Endothelial cell of umbilical vein (primary cell): ENCODE data around the gene ITIH5. TPM values are rescaled to one million over a fixed set of nuclear protein-coding genes. Genes with fewer than 3 reads are reported as not detected.

Experiments
- BruUV-seq: library from RNA; stranded (reverse); fragments of 400-500 nt; replicated peaks from 2 replicates; lab custom pipeline; 2021; lab: Mats Ljungman, UMichigan
- CTCF ChIA-PET: fragments of 300-600, 350-600 bp; sonication (Branson Sonifier 250); formaldehyde crosslinking; loops from one replicate; lab custom pipeline; 2021; ENCODE audit warnings: antibody characterized with exemption, inconsistent platforms; lab: Charles Lee
- POLR2A ChIA-PET: fragments of 300-600, 350-600 bp; sonication (Branson Sonifier 250); formaldehyde crosslinking; loops from one replicate; lab custom pipeline; 2021; ENCODE audit warnings: antibody characterized with exemption, inconsistent platforms; lab: Charles Lee
- DNase-seq: peaks from one replicate; pipeline ENCODE4 v3.0.0-alpha.2; 2011; ENCODE audit warnings: low read depth, low spot score
- FAIRE-seq: peaks from 2 replicates; lab custom pipeline; 2011; peaks lifted over from hg19 to GRCh38; lab: Jason Lieb, UNC
- H2AFZ ChIP-seq: 2 replicates; pipeline ENCODE4 v1.6.0; 2012; ENCODE audit warnings: low read depth, low read length, control low read depth, inconsistent platforms
- H3K27ac ChIP-seq: 2 replicates; pipeline ENCODE4 v1.5.1; 2011; ENCODE audit warnings: low read depth, mild to moderate bottlenecking, control low read depth, low read length, moderate library complexity; ENCODE audit not compliant: insufficient read depth
- H3K27me3 ChIP-seq, 2 experiments: 2 replicates each; pipeline versions ENCODE4 v1.6.0 to v1.6.1; 2011; ENCODE audit warnings: low read length in 2 of 2, mixed read lengths in 1 of 2; ENCODE audit not compliant: control insufficient read depth in 2 of 2, insufficient read depth in 2 of 2
- H3K36me3 ChIP-seq, 2 experiments: 2 replicates in 1 of 2; 3 replicates in 1 of 2; pipeline ENCODE4 v1.5.1; 2011; ENCODE audit warnings: low read length in 2 of 2, mild to moderate bottlenecking in 1 of 2, moderate library complexity in 1 of 2; ENCODE audit not compliant: control insufficient read depth in 2 of 2, insufficient read depth in 2 of 2; ENCODE audit errors: extremely low read depth in 1 of 2
- H3K4me1 ChIP-seq: 3 replicates; pipeline ENCODE4 v1.5.1; 2011; ENCODE audit warnings: mild to moderate bottlenecking, low read length; ENCODE audit not compliant: control insufficient read depth, insufficient read depth; ENCODE audit errors: extremely low read depth
- H3K4me2 ChIP-seq: 2 replicates; pipeline ENCODE4 v1.6.1; 2011; ENCODE audit warnings: low read length, control low read depth, mixed read lengths; ENCODE audit not compliant: insufficient read depth
- H3K4me3 ChIP-seq, 3 experiments: fragments of 200-600 bp in 1 of 3; sonication (generic), shearing (Covaris generic) in 1 of 3; replicated peaks in 1 of 3; 2 replicates each; pipeline ENCODE4 v1.5.1; 2011 to 2016; ENCODE audit warnings: control low read depth in 3 of 3, low read length in 3 of 3, mild to moderate bottlenecking in 2 of 3, inconsistent platforms in 1 of 3, low read depth in 1 of 3, moderate library complexity in 1 of 3; ENCODE audit not compliant: insufficient read depth in 1 of 3
- H3K79me2 ChIP-seq: 2 replicates; pipeline ENCODE4 v1.6.0; 2012; ENCODE audit warnings: low read length, inconsistent platforms; ENCODE audit not compliant: control insufficient read depth, insufficient read depth
- H3K9ac ChIP-seq: replicated peaks from 2 replicates; pipeline ENCODE3; 2011; ENCODE audit warnings: low read length, control low read depth; ENCODE audit not compliant: insufficient read depth; ENCODE audit errors: extremely low read depth
- H3K9me1 ChIP-seq: replicated peaks from 3 replicates; pipeline ENCODE4 v1.6.0; 2011; ENCODE audit warnings: mild to moderate bottlenecking, low read length; ENCODE audit not compliant: control insufficient read depth, insufficient read depth; ENCODE audit errors: extremely low read depth
- H3K9me3 ChIP-seq: replicated peaks from 2 replicates; pipeline ENCODE4 v1.5.1; 2012; ENCODE audit warnings: low read length, inconsistent platforms; ENCODE audit not compliant: control insufficient read depth, insufficient read depth
- H4K20me1 ChIP-seq: replicated peaks from 2 replicates; pipeline ENCODE3; 2011; ENCODE audit warnings: mild to moderate bottlenecking, low read length; ENCODE audit not compliant: control insufficient read depth, insufficient read depth; ENCODE audit errors: extremely low read depth
- EZH2 ChIP-seq: IDR thresholded peaks from 2 replicates; pipeline ENCODE4 v1.6.1; 2012; ENCODE audit warnings: borderline replicate concordance, low read depth, mild to moderate bottlenecking, moderate library complexity, low read length, inconsistent platforms; ENCODE audit not compliant: severe bottlenecking
- GATA2 ChIP-seq: IDR thresholded peaks from 2 replicates; pipeline ENCODE4 v1.7.0; 2011; ENCODE audit warnings: low read depth, mild to moderate bottlenecking, moderate library complexity, mixed read lengths, low read length; ENCODE audit not compliant: insufficient read length, insufficient read depth
- JUN ChIP-seq: IDR thresholded peaks from 2 replicates; pipeline ENCODE4 v1.6.1; 2011; ENCODE audit warnings: borderline replicate concordance, low read depth; ENCODE audit not compliant: insufficient read length, insufficient read depth
- MYC ChIP-seq: IDR thresholded peaks from one replicate; pipeline ENCODE4 v1.6.1; 2011; ENCODE audit warnings: mild to moderate bottlenecking, low read depth, low read length
- POLR2A ChIP-seq: IDR thresholded peaks from 2 replicates; pipeline ENCODE4 v1.6.1; 2012; ENCODE audit warnings: low read depth, mild to moderate bottlenecking, control low read depth, low read length
- POLR2AphosphoS5 ChIP-seq: IDR thresholded peaks from 2 replicates; pipeline ENCODE4 v1.6.1; 2012; ENCODE audit warnings: low read depth, mild to moderate bottlenecking, control low read depth, low read length, moderate library complexity; ENCODE audit not compliant: insufficient read depth
- dilution Hi-C: fragments of 300-500 bp; cut with MboI; formaldehyde crosslinking; loops from one replicate; pipeline ENCODE4 v1.15.0; 2019; ENCODE audit warnings: low sequenced_read_pairs; ENCODE audit not compliant: extremely low pct_ligation_motif_present
- intact Hi-C: fragments of 100-400 bp; cut with micrococcal nuclease; formaldehyde crosslinking; loops from one replicate; pipeline ENCODE4 v1.10.0; 2022
- polyA plus RNA-seq, 4 experiments: library from polyadenylated mRNA; depleted of rRNA in 3 of 4; stranded (reverse) in 3 of 4; unstranded in 1 of 4; fragments of >200 nt; gene quantifications; 2 replicates each; pipeline versions ENCODE4 v1.2.1 to v1.2.3, GENCODE V29; 2011 to 2012; ENCODE audit warnings: missing spikeins in 1 of 4
- total RNA-seq: library from RNA; stranded (reverse); gene quantifications from 2 replicates; pipeline ENCODE4 v1.2.3, GENCODE V29; 2021
- TF ChIP-seq, protein P1 (sequence below): IDR thresholded peaks from 2 replicates; pipeline ENCODE4 v1.6.1; 2011; ENCODE audit not compliant: insufficient read depth, insufficient read length
- TF ChIP-seq, protein P2 (sequence below), 2 donors: IDR thresholded peaks; 1 replicate in 1 of 2; 2 replicates in 1 of 2; pipeline ENCODE4 v1.5.1; 2011; ENCODE audit warnings: low read length in 2 of 2, mild to moderate bottlenecking in 2 of 2, moderate library complexity in 2 of 2, control low read depth in 1 of 2, inconsistent platforms in 1 of 2, low read depth in 1 of 2; ENCODE audit not compliant: insufficient read depth in 1 of 2; ENCODE audit errors: extremely low read depth in 1 of 2

ITIH5 gene
- total and polyA plus RNA-seq, 2 donors (not counting 3 experiments of a cell fraction or from before 2014, with no cell fraction given), result not detected

- BruUV-seq, result no TSS peak
- intact Hi-C loops (no loop called here), dilution Hi-C loops (no loop called here)
- Histone ChIP-seq H3K9me1 (no peaks in the 10 kb centered on the region), H3K4me3 (no peak overlapping the region), H3K79me2 (no peaks in the 10 kb centered on the region), H3K4me1 (no peaks in the 10 kb centered on the region), H3K9me3 (no peaks in the 10 kb centered on the region), H3K36me3 (no peaks in the 10 kb centered on the region), H4K20me1 (no peaks in the 10 kb centered on the region), H3K27me3 (no peaks in the 10 kb centered on the region), H2AFZ (no peak overlapping the region), H3K27ac (no peak overlapping the region), H3K9ac (no peak overlapping the region), H3K4me2 (no peak overlapping the region)
- no peak for DNase-seq
- ChIA-PET POLR2A (no interaction called here), CTCF (interaction anchor here (1.4 to 3.9 kb wide), 2 partner anchors 8 to 1769 kb away, joined by 3 to 24 read pairs; no protein-coding TSS in a partner anchor)
- no peak for FAIRE-seq
- TF ChIP-seq JUN (no peak), GATA2 (no peak), POLR2A (no peak), MYC (no peak), POLR2AphosphoS5 (no peak), EZH2 (no peak)
- TF ChIP-seq, protein P1, sequence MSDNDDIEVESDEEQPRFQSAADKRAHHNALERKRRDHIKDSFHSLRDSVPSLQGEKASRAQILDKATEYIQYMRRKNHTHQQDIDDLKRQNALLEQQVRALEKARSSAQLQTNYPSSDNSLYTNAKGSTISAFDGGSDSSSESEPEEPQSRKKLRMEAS, result no peak
- TF ChIP-seq, protein P2, sequence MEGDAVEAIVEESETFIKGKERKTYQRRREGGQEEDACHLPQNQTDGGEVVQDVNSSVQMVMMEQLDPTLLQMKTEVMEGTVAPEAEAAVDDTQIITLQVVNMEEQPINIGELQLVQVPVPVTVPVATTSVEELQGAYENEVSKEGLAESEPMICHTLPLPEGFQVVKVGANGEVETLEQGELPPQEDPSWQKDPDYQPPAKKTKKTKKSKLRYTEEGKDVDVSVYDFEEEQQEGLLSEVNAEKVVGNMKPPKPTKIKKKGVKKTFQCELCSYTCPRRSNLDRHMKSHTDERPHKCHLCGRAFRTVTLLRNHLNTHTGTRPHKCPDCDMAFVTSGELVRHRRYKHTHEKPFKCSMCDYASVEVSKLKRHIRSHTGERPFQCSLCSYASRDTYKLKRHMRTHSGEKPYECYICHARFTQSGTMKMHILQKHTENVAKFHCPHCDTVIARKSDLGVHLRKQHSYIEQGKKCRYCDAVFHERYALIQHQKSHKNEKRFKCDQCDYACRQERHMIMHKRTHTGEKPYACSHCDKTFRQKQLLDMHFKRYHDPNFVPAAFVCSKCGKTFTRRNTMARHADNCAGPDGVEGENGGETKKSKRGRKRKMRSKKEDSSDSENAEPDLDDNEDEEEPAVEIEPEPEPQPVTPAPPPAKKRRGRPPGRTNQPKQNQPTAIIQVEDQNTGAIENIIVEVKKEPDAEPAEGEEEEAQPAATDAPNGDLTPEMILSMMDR (IDR thresholded peaks at IDR 0.05; ENCODE audit: extremely low read depth in 1 of 2, insufficient read depth in 1 of 2, low read depth in 1 of 2, low read length in 2 of 2), result no peak
Observed at GRCh38 chr10:7533657-7534479, 132.9 kb downstream of the ITIH5 start.
